Hindlimb muscle (tissue), 1 donor: ENCODE results near the gene MAP3K20. TPM values are rescaled to one million over a fixed set of nuclear protein-coding genes. Genes with fewer than 3 reads are reported as not detected.
"Not testable (repeated sequence)": the region's sequence is repeated elsewhere in the genome, so short reads cannot be mapped to it uniquely, and the experiment has no call there.

Experiments
- DNase-seq: peaks from one replicate; pipeline ENCODE4 v3.0.0-alpha.2; 2013
- polyA plus RNA-seq: library from polyadenylated mRNA; unstranded; fragments of 120-200 nt; gene quantifications from one replicate; pipeline ENCODE4 v1.2.1, GENCODE V29; 2013; ENCODE audit not compliant: insufficient read length

MAP3K20 gene
- polyA plus RNA-seq, 1 donor = 79.1 TPM

- no peak for DNase-seq
Measured at GRCh38 chr2:173126819-173127218, 51.2 kb downstream of the MAP3K20 start.

GRCh38 chr2:173128132-173128531, 52.5 kb downstream of the MAP3K20 start:
- not testable (repeated sequence) for DNase-seq

GRCh38 chr2:173130496-173131465, 55.1 kb downstream of the MAP3K20 start:
- no peak for DNase-seq

- DNase-seq = no peak
Measured at GRCh38 chr2:173132531-173132930, 56.9 kb downstream of the MAP3K20 start.

GRCh38 chr2:173134703-173135102, 59.1 kb downstream of the MAP3K20 start:
- DNase-seq = no peak

GRCh38 chr2:173136067-173136466, 60.4 kb downstream of the MAP3K20 start:
- no peak for DNase-seq

GRCh38 chr2:173136599-173136998, 61.0 kb downstream of the MAP3K20 start:
- DNase-seq = no peak

- no peak for DNase-seq
Measured at GRCh38 chr2:173137610-173138009, 62.0 kb downstream of the MAP3K20 start.

DNA sequence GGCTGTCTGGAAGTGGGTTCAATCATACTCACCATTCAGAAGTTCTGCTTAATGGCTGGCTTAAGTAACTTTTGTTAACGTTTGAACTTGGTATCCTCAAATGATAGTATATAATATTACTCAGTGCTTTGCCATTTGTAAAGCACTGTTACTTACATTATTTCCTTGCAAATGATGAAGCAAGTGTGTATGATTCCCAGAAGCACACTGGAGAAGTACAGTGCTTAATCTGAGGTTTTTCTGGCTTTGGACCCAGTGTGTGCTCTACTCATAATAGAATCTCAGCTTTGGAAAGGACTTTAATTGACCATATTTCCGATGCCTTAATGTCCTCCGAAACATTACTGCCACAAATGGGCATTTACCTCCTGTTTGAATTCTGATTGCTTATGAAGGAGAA, 63.3 kb downstream of the MAP3K20 start:
- DNase-seq = no peak

DNA sequence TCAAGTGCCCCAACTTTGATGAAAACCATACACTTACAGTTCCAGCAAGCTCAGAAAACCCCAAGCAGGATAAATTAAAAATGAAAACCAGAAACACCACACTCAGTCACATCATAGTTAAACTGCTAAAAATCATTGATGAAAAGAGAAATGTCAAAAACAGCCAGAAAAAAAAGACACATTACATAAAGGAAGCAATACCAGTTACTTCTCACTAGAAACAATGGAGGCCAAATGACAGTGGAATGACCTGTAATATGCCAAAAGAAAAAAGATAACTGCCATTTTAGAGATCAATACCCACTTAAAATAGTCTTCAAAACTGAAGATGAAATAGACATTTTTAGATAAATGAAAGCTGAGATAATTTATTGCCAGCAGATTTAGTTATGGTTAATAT, 66.0 kb downstream of the MAP3K20 start:
- DNase-seq = no peak

DNA sequence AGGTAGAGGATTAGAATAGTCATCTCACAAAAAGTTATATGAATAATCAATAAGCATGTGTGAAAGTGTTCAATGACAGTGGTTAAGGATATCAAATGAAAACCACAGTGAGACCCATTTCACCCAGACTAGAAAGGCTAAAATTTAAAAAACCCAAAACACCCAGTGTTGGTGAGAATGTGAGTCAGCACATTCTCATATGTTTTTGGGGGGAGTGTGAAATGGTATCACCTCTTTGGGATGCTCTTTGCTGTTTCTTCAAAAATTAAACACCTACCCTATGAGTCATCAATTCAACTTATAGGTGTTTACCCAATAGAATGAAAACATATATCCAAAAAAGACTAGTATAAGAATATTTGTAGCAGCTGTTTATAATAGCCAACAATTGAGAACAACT, 69.8 kb downstream of the MAP3K20 start:
- DNase-seq = no peak

DNA sequence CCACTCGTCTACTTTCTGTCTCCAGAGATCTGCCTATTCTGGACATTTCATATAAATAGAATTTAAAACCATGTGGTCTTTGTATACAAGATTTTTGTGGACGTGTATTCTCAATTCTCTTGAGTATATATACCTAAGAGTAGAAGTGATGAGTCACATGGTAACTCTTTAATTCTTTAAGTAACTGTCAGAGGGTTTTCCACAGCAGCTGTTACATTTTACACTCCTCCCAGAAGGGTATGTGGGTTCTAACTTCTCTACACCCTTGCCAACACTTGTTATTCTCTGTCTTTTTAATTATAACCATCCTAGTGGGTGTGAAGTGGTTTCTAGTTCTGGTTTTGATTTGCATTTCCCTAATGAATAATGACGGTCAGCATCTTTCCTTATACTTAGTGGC, 70.9 kb downstream of the MAP3K20 start:
- DNase-seq = no peak

DNA sequence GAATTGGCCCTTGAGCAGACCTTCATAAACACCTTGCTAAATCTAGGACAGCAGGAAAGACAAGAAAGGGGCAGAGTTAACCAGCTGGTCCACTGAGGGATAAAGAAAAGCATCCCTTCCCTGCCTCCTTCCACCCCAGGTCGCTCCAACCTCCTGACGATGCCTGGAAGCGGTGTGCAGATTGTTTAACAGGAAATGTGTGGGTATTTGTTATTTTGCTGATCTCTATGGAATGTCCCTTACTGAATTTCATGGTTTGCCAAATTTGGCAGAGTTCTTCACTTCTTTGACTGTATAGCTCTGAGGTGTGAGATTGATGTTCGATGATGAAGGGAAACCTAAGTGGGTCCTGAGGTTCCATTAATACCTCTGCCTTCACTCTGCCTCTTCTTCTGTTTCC, 72.9 kb downstream of the MAP3K20 start:
- no peak for DNase-seq

- no peak for DNase-seq
Measured at GRCh38 chr2:173149491-173149890, 73.8 kb downstream of the MAP3K20 start.

DNA sequence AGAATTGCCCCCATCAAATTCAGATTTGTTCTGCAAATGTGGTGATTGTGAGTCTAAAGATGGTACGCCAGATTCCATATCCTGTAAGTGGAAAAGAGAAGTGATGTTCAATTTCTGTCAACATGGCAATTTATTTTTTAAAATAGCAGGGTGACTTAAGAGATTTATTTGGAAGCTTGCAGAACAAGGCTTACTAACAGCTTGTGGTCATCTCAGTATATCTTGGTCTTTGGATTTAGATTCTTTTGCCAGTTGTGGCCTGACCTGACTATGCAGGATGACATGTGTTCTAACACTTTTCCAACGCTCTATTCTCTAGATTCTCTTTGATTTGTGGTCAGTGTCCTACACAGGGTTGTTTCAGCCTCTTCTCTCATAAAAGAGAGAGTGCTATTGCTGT, 74.4 kb downstream of the MAP3K20 start:
- DNase-seq = no peak

DNA sequence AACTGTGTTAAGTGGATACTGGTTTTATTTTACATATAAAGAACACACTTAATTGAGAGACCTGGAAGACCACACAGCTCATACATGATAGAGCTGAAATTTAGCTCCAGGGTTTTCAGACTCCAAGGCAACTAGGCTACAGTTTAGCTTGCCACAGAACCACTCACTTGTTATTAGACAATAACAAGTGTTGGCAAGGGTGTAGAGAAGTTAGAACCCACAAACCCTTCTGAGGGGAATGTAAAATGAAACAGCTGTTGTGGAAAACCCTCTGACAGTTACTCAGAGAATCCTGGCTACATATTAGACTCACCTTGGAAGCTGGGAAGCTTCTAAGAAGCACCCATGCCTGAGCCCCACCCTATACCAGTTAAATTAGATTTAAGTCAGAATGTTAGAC, 75.3 kb downstream of the MAP3K20 start:
- no peak for DNase-seq

DNA sequence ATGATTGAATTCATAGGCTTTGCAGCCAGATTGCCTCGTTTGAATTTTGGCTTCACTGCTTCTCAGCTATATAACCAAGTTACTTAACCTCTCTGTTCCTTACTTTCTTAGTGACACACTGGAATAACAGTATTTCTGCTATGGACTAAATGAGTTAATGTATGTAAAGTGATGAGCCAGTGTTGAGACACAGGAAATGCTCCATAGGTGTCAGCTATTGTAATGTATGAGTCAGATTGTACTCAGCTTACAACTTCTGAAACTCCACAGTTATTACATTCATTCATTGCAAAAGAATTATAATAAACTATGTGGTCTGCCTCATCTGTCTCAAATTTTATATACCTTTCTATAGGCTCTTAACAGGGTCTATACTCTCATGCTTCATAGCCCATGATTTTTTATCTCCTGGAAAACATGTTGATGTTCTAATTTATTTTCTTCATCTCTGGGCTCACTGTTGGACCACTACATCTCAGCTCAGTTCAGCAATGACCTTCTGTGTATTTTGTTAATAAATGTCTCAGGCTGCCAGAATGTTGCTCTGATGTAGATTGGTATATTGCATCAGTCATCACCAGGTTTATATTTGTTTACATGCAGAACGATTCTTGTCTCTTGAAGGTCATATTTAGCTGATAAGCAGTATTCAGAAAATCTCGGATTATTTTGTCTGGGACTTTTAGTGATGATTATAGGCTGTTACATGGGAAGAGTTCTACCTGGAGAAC, 76.2 kb downstream of the MAP3K20 start:
- no peak for DNase-seq

DNA sequence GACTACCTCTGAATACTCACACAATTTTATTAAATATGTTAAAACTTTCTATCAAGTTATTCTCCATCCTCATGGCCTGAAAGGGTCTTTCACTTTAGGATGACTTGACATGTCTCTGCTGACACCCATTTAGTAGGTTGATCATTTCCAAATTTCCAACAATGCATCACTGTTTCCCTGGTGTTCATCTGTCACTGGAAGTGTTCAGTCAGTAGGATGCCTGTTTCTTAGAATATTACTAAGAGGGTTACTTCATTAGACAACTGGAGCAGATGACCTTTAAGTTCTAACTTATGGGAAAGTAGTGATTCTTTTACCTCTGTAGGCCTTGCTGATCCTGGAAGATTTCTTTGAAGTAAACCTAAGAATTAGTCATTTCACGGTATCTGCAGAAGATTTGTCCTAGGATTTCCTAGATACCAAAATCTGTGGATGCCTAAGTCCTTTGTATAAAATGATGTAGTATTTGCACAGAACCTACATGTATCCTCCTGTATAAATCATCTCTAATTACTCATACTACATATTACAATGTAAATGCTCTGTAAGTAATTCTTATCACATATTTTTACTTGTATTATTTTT, 77.7 kb downstream of the MAP3K20 start:
- DNase-seq = no peak

DNA sequence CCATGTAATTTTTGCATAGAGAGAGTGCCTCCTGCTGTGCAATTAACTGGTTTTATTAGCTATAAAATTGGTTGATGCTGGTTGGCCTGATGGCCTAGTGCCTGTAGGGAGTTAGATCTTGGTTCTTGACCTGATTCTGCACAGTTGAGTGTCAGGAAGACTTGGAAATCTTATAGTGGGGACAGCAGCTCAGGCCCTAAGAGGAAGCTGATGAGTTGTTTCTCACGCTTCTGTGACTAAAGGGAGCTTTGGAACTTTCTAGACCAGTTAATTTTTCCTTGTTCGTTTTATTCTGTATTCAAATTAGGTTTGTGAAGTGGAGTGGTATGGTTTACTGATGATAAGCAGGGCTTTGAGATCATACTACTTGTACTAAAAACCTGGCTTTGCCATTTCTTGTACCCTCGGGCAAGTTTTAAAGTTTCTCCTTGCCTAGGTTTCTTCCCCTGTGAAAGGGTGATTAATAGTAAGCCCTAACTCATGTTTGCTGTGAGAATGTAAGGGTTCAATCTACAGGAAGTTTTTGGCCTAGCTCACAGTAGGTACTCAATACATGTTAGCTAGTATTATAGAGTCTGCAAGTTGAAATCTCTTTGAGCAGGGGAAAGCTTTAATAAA, 82.1 kb downstream of the MAP3K20 start:
- DNase-seq = no peak

- no peak for DNase-seq
Measured at GRCh38 chr2:173159791-173160463, 84.3 kb downstream of the MAP3K20 start.

GRCh38 chr2:173160618-173161017, 85.0 kb downstream of the MAP3K20 start:
- DNase-seq = no peak

GRCh38 chr2:173161040-173161439, 85.4 kb downstream of the MAP3K20 start:
- DNase-seq = no peak
